Activated naive CD8-positive, alpha-beta T cell (primary cell): ENCODE data around the gene REEP5.
"Not testable (repeated sequence)": the region's sequence is repeated elsewhere in the genome, so short reads cannot be mapped to it uniquely, and the experiment has no call there.

Experiments used
- H3K27ac Mint-ChIP-seq: one replicate; pipeline ENCODE4 v1.8.0; 2021; ENCODE audit warnings: mixed read lengths
- H3K27me3 Mint-ChIP-seq: one replicate; pipeline ENCODE4 v1.8.0; 2021; ENCODE audit warnings: mixed read lengths
- H3K36me3 Mint-ChIP-seq: one replicate; pipeline ENCODE4 v1.8.0; 2021; ENCODE audit warnings: mixed read lengths
- H3K4me1 Mint-ChIP-seq: one replicate; pipeline ENCODE4 v1.8.0; 2021; ENCODE audit warnings: low read depth, mixed read lengths
- H3K4me3 Mint-ChIP-seq: one replicate; pipeline ENCODE4 v1.8.0; 2021; ENCODE audit warnings: mild to moderate bottlenecking, mixed read lengths
- H3K9me3 Mint-ChIP-seq: one replicate; pipeline ENCODE4 v1.8.0; 2021; ENCODE audit warnings: low read depth, mixed read lengths

The REEP5 gene

GRCh38 chr5:112880219-112880964 lies 41.6 kb downstream of the REEP5 start:
- H3K36me3 Mint-ChIP-seq = peaks cover 22% of the 10 kb centered on the region
- H3K27ac Mint-ChIP-seq = no peak overlapping the region
- no peak overlapping the region for H3K4me3 Mint-ChIP-seq
- H3K9me3 Mint-ChIP-seq = no peaks in the 10 kb centered on the region
- H3K27me3 Mint-ChIP-seq = no peaks in the 10 kb centered on the region
- H3K4me1 Mint-ChIP-seq = peaks cover 36% of the 10 kb centered on the region

DNA sequence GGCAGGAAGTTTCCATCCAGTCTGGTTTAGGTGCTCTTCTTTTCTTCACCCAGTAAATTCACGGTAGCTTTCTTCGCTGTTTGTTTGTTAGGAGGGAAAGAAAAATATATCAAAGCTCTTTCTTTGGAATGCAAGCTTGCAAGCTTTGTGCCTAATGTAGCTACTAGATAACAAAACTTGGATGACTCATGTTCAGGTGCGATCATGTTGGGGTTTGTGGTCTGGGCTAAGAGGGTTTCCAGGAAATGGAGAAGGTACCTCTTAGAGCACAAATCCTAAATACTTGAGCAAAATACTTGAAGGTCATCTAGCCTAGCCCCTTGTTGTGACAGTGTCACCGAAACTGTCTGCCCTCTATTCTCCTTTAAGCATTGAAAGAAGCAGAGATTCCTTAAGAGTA lies 43.3 kb downstream of the REEP5 start:
- Mint-ChIP-seq H3K4me3 (peak overlapping the region; percentile 68), H3K36me3 (peaks cover 16% of the 10 kb centered on the region), H3K4me1 (peaks cover 39% of the 10 kb centered on the region), H3K27ac (peak overlapping the region; percentile 91), H3K9me3 (no peaks in the 10 kb centered on the region), H3K27me3 (no peaks in the 10 kb centered on the region)

DNA sequence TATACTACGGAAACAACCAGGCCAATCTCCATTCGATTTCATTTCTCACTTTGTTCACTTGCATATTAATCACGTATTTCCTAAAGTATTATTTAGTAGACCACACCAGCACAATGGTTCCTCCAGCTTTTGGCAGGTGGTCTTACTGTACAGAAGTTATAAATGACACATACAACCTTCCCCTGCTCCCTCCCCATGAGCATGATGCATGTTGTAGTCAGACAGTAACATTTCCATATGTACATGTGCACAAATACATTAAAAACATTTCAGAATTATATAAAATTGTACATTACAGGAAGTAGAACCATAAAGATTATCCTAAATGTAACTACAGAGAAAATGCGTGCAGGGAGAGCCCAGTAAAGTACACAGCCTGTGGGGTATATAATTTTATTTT lies 43.9 kb downstream of the REEP5 start:
- peaks cover 42% of the 10 kb centered on the region for H3K4me1 Mint-ChIP-seq

GRCh38 chr5:112876362-112876761 lies 45.7 kb downstream of the REEP5 start:
- peaks cover 45% of the 10 kb centered on the region for H3K4me1 Mint-ChIP-seq
- H3K9me3 Mint-ChIP-seq = no peaks in the 10 kb centered on the region
- H3K27me3 Mint-ChIP-seq = no peaks in the 10 kb centered on the region
- H3K27ac Mint-ChIP-seq = peak overlapping the region; percentile 59
- peaks cover 16% of the 10 kb centered on the region for H3K36me3 Mint-ChIP-seq
- H3K4me3 Mint-ChIP-seq = no peak overlapping the region

More for the DNA sequence above, 43.9 kb downstream of the REEP5 start:
- no peaks in the 10 kb centered on the region for H3K27me3 Mint-ChIP-seq
- H3K27ac Mint-ChIP-seq = peak overlapping the region; percentile 59
- no peak overlapping the region for H3K4me3 Mint-ChIP-seq
- no peaks in the 10 kb centered on the region for H3K9me3 Mint-ChIP-seq
- H3K36me3 Mint-ChIP-seq = peaks cover 16% of the 10 kb centered on the region

- no peaks in the 10 kb centered on the region for H3K27me3 Mint-ChIP-seq
- peaks cover 7% of the 10 kb centered on the region for H3K36me3 Mint-ChIP-seq
- no peak overlapping the region for H3K4me3 Mint-ChIP-seq
- no peaks in the 10 kb centered on the region for H3K9me3 Mint-ChIP-seq
- peaks cover 45% of the 10 kb centered on the region for H3K4me1 Mint-ChIP-seq
- H3K27ac Mint-ChIP-seq = no peak overlapping the region
These were observed 51.1 kb downstream of the REEP5 start for GRCh38 chr5:112870966-112871365.

DNA sequence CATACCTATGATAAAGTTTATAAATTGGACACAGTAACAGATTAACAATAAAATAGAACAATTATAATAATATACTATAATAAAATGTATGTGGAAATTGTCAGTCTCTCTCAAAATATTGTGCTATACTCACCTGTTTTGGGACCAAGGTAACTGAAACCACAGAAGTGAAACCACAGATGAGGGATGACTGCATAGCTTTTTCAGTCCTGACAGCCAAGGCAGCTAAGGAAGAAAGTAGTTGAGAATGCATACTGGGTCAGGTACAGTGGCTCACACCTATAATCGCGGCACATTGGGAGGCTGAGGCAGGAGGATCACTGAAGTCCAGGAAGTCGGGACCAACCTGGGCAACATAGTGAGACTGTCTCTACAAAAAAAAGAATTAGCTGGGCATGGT lies 52.1 kb downstream of the REEP5 start:
- Mint-ChIP-seq H3K36me3 (peaks cover 7% of the 10 kb centered on the region), H3K4me3 (no peak overlapping the region), H3K27ac (peak overlapping the region; percentile 81), H3K4me1 (peaks cover 46% of the 10 kb centered on the region), H3K27me3 (no peaks in the 10 kb centered on the region), H3K9me3 (no peaks in the 10 kb centered on the region)

DNA sequence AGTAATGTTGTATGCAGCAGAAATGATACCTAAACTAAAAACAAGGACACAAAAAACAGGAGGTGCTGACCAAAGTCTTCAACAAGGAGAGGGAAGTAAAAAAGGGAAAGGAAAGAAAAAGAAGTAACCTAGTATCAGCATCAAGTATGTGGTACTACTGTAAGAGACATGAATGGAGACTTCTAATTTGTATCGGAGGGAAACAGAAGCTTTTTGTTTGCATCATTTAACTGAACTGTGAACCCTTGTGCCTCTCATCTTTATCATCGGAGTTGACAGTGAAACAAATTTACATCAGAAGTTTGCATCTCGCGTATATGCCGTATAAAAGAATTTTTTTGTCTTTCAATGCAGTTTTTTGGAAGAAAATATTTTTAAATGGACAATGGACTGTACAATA lies 54.6 kb downstream of the REEP5 start:
- no peak overlapping the region for H3K4me3 Mint-ChIP-seq
- peaks cover 53% of the 10 kb centered on the region for H3K4me1 Mint-ChIP-seq
- H3K27me3 Mint-ChIP-seq = no peaks in the 10 kb centered on the region
- peak overlapping the region; percentile 37 for H3K27ac Mint-ChIP-seq
- no peaks in the 10 kb centered on the region for H3K9me3 Mint-ChIP-seq
- H3K36me3 Mint-ChIP-seq = peaks cover 7% of the 10 kb centered on the region

DNA sequence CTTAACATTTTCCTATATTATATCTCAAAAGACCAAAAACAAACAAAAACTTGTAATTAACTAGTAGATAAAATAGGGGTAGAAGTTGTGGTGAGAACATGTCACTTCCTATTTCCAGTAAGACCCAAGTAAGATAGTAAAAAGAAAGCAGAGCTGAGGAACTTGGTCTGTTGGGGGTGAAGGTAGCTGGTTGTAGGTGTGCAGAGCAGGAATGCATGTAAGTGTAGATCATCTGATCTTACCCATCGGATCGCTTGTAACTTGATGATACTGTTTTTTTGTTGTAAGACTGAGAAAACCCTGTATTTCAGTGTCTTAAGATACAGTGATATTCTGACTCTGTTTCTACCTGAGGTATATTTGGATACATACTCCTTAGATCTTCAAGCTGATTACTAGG lies 55.3 kb downstream of the REEP5 start:
- H3K36me3 Mint-ChIP-seq = peaks cover 7% of the 10 kb centered on the region
- H3K27me3 Mint-ChIP-seq = no peaks in the 10 kb centered on the region
- no peak overlapping the region for H3K4me3 Mint-ChIP-seq
- H3K27ac Mint-ChIP-seq = peak overlapping the region; percentile 37
- H3K9me3 Mint-ChIP-seq = no peaks in the 10 kb centered on the region
- H3K4me1 Mint-ChIP-seq = peaks cover 57% of the 10 kb centered on the region

DNA sequence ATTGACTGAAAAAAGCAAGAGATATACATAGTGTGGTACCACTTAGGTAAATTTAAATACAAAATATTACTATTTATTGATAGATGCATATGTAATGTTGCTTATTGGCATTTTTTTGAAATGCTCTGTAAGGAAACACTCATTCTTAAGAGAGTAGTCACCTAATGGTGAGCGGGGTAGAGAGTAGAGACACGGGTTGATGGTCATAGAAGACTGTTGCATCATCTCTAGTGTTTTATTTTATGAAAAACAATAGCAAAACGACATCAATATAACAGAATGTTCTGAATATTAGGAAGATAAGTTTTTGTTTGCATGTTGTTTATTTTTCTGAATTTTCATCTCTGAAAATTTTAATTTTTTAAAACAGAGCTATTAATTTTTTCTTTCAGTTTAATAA lies 56.9 kb downstream of the REEP5 start:
- Mint-ChIP-seq H3K9me3 (no peaks in the 10 kb centered on the region), H3K27ac (no peak overlapping the region), H3K4me3 (no peak overlapping the region), H3K36me3 (peaks cover 7% of the 10 kb centered on the region), H3K27me3 (no peaks in the 10 kb centered on the region), H3K4me1 (peaks cover 60% of the 10 kb centered on the region)

DNA sequence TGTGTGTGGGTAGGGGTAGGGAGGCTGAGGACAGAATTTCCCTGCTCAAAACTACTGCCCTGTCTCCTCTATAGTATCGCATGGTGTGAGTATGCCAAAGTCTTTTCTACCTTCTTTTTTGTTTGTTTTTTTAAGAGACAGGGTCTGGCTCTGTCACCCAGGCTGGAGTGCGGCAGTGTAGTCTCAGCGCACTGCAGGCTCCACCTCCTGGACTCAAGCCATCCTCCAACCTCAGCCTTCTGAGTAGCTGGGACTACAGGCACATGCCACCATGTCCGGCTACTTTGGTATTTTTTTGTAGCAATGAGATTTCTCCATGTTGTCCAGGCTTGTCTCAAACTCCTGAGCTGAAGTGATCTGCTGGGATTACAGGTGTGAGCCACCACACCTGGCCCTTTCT lies 58.5 kb downstream of the REEP5 start:
- no peaks in the 10 kb centered on the region for H3K27me3 Mint-ChIP-seq
- peaks cover 4% of the 10 kb centered on the region for H3K36me3 Mint-ChIP-seq
- peak overlapping the region; percentile 97 for H3K4me3 Mint-ChIP-seq
- no peak overlapping the region for H3K27ac Mint-ChIP-seq
- H3K9me3 Mint-ChIP-seq = no peaks in the 10 kb centered on the region
- peaks cover 45% of the 10 kb centered on the region for H3K4me1 Mint-ChIP-seq

DNA sequence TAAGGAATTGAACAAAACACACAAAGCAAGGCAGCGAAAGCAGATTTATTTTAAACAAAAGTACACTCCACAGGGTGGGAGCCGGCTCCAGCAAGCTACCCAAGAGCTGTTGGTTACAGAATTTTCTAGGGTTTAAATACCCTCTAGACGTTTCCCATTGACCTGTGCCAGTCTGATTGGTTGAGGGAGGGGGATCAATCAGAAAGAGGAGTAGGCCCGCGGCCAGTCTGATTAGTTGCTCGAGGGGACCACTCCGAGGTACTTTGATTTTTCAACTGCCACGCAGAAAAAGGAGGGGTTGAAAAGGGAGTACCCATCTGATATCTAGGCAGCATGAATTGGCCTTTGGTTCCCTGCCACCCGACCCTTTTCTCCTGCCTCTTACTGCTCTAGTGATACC lies 59.9 kb downstream of the REEP5 start:
- H3K27me3 Mint-ChIP-seq = peaks cover 4% of the 10 kb centered on the region
- H3K4me1 Mint-ChIP-seq = peaks cover 40% of the 10 kb centered on the region
- peak overlapping the region; percentile 70 for H3K27ac Mint-ChIP-seq
- peak overlapping the region; percentile 97 for H3K4me3 Mint-ChIP-seq
- H3K36me3 Mint-ChIP-seq = peaks cover under 1% of the 10 kb centered on the region
- no peaks in the 10 kb centered on the region for H3K9me3 Mint-ChIP-seq

- Mint-ChIP-seq H3K36me3 (no peaks in the 10 kb centered on the region), H3K4me3 (peak overlapping the region; percentile 97), H3K4me1 (peaks cover 36% of the 10 kb centered on the region), H3K27me3 (peaks cover 4% of the 10 kb centered on the region), H3K27ac (peak overlapping the region; percentile 100), H3K9me3 (no peaks in the 10 kb centered on the region)
These were observed 60.4 kb downstream of the REEP5 start for GRCh38 chr5:112861638-112861985.

- Mint-ChIP-seq H3K27ac (peak within 1 kb of the TSS; percentile 100), H3K27me3 (peaks cover 4% of the 10 kb centered on the region), H3K36me3 (no peaks in the 10 kb centered on the region), H3K4me1 (peaks cover 31% of the 10 kb centered on the region), H3K4me3 (peak within 1 kb of the TSS; percentile 97), H3K9me3 (no peaks in the 10 kb centered on the region)
These were observed 60.9 kb downstream of the REEP5 start, which contains the start of gene SRP19 for GRCh38 chr5:112860929-112861637. Gene SRP19 (plus strand): TSS chr5:112861287. CDS start chr5:112861377, 90 bp downstream.

GRCh38 chr5:112860571-112860928 lies 61.5 kb downstream of the REEP5 start:
- Mint-ChIP-seq H3K27ac (peak overlapping the region; percentile 100), H3K4me1 (peaks cover 31% of the 10 kb centered on the region)

GRCh38 chr5:112857866-112858265 lies 64.2 kb downstream of the REEP5 start:
- Mint-ChIP-seq H3K4me1 (peaks cover 16% of the 10 kb centered on the region), H3K27ac (no peak overlapping the region), H3K9me3 (peaks cover 6% of the 10 kb centered on the region), H3K36me3 (peaks cover 6% of the 10 kb centered on the region), H3K27me3 (peaks cover 7% of the 10 kb centered on the region), H3K4me3 (no peak overlapping the region)

More at GRCh38 chr5:112860571-112860928, 61.5 kb downstream of the REEP5 start:
- peak overlapping the region; percentile 97 for H3K4me3 Mint-ChIP-seq
- not testable (repeated sequence) for H3K27me3 Mint-ChIP-seq, H3K36me3 Mint-ChIP-seq, H3K9me3 Mint-ChIP-seq
